HS-27A (cell line): Measurements from ENCODE around the gene OR5C1.
"Not testable (repeated sequence)": the region's sequence is repeated elsewhere in the genome, so short reads cannot be mapped to it uniquely, and the experiment has no call there.

Experiments
- DNase-seq: peaks from one replicate; pipeline ENCODE4 v3.0.0-alpha.2; 2012; ENCODE audit warnings: low read depth, missing footprints

Gene OR5C1

DNA sequence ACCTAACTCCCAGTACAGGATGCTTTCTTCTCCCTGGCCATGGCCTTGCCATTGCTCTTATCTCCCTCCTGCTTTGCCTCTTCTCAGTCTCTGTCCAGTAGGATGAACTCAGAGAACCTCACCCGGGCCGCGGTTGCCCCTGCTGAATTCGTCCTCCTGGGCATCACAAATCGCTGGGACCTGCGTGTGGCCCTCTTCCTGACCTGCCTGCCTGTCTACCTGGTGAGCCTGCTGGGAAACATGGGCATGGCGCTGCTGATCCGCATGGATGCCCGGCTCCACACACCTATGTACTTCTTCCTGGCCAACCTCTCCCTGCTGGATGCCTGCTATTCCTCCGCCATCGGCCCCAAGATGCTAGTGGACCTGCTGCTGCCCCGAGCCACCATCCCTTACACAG, at the start of gene OR5C1:
Gene OR5C1 (plus strand): TSS at position 103 of the 400 bp plus-strand sequence. CDS start 0 bp downstream, at position 103.
- DNase-seq, result no peak

GRCh38 chr9:122742003-122742402, 46.7 kb upstream of the OR5C1 start, which contains the start of gene OR1L6:
OR1L6 (plus strand) TSS chr9:122742303; CDS start chr9:122749848, 7,545 bp downstream.
- DNase-seq, result no peak

DNA sequence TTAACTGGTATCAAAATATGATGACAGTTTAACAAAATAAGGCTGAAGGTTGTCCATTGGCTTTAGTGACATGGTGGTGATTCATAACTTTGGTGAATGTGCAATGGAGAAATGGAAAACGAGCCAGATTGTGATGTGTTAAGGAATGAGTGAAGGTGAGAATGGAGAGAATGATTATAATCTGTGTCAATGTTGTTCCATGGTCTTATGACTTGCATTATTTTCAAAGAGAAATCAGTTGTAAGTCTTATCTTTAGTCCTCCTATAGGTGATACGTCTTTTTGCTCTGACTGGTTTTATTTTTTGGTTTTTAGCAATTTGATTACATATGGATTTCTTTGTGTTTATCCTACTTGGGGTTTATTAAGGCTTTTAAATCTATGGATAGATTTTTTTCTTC, 33.9 kb upstream of the OR5C1 start:
- DNase-seq, result no peak

- DNase-seq, result no peak
Measured at GRCh38 chr9:122767817-122768216, 20.9 kb upstream of the OR5C1 start.

GRCh38 chr9:122777052-122777451, 11.7 kb upstream of the OR5C1 start:
- no peak for DNase-seq

GRCh38 chr9:122777935-122778627, 10.7 kb upstream of the OR5C1 start:
- peak; percentile 17 for DNase-seq

- DNase-seq, result no peak
Measured at GRCh38 chr9:122779181-122779580, 9.6 kb upstream of the OR5C1 start.

- DNase-seq, result no peak
Measured at GRCh38 chr9:122780026-122780425, 8.7 kb upstream of the OR5C1 start.

DNA sequence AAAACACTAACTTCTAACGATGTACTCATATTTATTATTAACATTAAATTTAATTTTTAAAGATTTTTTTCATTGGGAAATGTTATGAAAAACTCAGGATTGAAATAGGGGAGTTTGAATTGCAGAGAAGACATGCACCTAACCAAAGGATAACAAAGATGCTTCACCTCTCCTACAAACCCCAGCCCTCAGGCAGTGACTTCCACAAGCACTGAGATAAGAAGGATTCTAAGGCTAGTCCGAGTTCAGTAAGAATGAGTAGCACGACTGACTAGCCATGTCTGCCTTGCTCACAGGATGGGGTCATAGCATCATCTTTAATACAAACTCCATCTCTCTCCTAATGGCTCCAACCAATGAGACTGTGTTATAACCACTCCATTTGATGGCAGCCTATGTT, 7.1 kb upstream of the OR5C1 start:
- no peak for DNase-seq

GRCh38 chr9:122785269-122785668, 3.5 kb upstream of the OR5C1 start:
- no peak for DNase-seq

- DNase-seq, result no peak
Measured at GRCh38 chr9:122786338-122786737, 2.4 kb upstream of the OR5C1 start.

GRCh38 chr9:122789256-122790046, 718 bp downstream of the OR5C1 start:
- no peak for DNase-seq

DNA sequence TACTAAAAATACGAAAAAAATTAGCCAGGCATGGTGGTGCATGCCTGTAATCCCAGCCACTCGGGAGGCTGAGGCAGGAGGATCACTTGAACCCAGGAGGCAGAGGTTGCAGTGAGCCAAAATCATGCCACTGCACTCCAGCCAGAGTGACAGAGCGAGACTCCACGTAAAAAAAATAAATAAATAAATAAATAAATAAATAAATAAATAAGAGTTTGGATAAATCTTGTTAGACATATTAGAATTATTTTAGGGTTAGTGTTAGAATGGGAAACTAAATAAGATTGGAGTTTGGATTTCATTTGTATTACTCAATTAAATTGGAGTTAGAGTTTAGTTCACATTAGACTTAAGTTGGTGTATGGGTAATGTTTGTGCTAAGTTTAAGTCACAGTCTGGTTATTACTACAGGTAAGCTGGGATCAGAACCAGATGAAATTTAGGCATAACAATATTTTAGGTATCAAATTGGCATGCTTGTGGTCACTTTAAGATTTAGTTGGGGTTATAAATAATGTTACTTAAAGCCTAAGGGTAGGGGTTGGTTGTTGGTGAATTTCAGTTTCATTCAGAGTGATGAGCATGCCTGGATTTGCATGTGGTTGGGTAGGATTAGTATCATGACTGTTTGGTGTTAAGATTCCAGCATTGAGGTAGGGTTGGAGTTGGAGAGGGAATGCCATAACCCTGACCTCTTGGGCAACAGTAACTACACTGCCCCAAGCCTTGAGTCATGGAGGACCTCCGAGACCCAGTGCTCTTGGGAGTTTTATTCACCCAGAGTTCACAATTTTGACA, 3.3 kb downstream of the OR5C1 start:
- DNase-seq, result no peak

GRCh38 chr9:122797316-122798063, 8.8 kb downstream of the OR5C1 start:
- no peak for DNase-seq

DNA sequence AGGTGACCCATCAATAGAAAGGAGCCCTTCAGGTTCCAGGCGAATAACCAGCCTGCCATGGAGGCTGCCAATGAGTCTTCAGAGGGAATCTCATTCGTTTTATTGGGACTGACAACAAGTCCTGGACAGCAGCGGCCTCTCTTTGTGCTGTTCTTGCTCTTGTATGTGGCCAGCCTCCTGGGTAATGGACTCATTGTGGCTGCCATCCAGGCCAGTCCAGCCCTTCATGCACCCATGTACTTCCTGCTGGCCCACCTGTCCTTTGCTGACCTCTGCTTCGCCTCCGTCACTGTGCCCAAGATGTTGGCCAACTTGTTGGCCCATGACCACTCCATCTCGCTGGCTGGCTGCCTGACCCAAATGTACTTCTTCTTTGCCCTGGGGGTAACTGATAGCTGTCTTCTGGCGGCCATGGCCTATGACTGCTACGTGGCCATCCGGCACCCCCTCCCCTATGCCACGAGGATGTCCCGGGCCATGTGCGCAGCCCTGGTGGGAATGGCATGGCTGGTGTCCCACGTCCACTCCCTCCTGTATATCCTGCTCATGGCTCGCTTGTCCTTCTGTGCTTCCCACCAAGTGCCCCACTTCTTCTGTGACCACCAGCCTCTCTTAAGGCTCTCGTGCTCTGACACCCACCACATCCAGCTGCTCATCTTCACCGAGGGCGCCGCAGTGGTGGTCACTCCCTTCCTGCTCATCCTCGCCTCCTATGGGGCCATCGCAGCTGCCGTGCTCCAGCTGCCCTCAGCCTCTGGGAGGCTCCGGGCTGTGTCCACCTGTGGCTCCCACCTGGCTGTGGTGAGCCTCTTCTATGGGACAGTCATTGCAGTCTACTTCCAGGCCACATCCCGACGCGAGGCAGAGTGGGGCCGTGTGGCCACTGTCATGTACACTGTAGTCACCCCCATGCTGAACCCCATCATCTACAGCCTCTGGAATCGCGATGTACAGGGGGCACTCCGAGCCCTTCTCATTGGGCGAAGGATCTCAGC, 11.6 kb downstream of the OR5C1 start, which contains the start of gene OR1K1:
Gene OR1K1 (plus strand): TSS at position 58 of the 995 bp plus-strand sequence. CDS start 0 bp downstream, at position 58.
- no peak for DNase-seq

- no peak for DNase-seq
Measured at GRCh38 chr9:122806661-122807060, 17.9 kb downstream of the OR5C1 start.

GRCh38 chr9:122807271-122807900, 18.7 kb downstream of the OR5C1 start:
- no peak for DNase-seq

GRCh38 chr9:122808141-122808540, 19.4 kb downstream of the OR5C1 start:
- DNase-seq, result no peak

DNA sequence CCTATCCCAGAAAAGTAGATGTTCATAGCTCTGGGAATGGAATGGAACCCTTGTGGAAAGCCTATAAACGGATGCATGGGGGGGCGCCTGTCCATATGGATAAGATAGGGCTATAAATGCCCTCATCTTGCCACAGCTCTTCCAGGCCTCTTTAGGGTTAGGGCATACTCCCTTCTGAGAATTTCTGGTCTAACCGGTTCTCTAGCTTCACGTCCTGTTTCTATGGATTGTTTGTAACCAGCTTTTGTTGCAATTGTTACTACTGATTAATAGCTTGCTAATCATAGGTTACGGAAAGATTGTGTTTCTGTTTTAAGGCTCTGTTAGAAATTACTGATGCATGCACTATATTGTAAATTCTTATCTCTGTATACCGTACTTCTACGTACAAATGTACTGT, 20.5 kb downstream of the OR5C1 start:
- not testable (repeated sequence) for DNase-seq
